ENCODE data around the gene ARHGAP24.
"Not testable (repeated sequence)": the region's sequence is repeated elsewhere in the genome, so short reads cannot be mapped to it uniquely, and the experiment has no call there.

Gene ARHGAP24

GRCh38 chr4:85901500-85901899 is 426.6 kb downstream of the ARHGAP24 start:
- FAIRE-seq (no peak), DNase-seq (ENCODE audit: low spot score) (no peak)

- not testable (repeated sequence) for DNase-seq (ENCODE audit: low spot score); FAIRE-seq
Observed at GRCh38 chr4:85902647-85903046, 427.7 kb downstream of the ARHGAP24 start.

GRCh38 chr4:85905761-85906160 is 430.8 kb downstream of the ARHGAP24 start:
- FAIRE-seq (no peak), DNase-seq (ENCODE audit: low spot score) (no peak)

GRCh38 chr4:85907001-85907400 is 432.1 kb downstream of the ARHGAP24 start:
- DNase-seq (ENCODE audit: low spot score) (no peak), FAIRE-seq (no peak)

- DNase-seq (ENCODE audit: low spot score): no peak
- no peak for FAIRE-seq
Observed at GRCh38 chr4:85909851-85910250, 434.9 kb downstream of the ARHGAP24 start.

- DNase-seq (ENCODE audit: low spot score): no peak
Observed at GRCh38 chr4:85910985-85911384, 436.0 kb downstream of the ARHGAP24 start.

GRCh38 chr4:85913931-85914694 is 439.2 kb downstream of the ARHGAP24 start:
- DNase-seq (ENCODE audit: low spot score) (no peak), FAIRE-seq (no peak)

More at GRCh38 chr4:85910985-85911384, 436.0 kb downstream of the ARHGAP24 start:
- FAIRE-seq: no peak

GRCh38 chr4:85915570-85915969 is 440.6 kb downstream of the ARHGAP24 start:
- not testable (repeated sequence) for DNase-seq (ENCODE audit: low spot score); FAIRE-seq

GRCh38 chr4:85919200-85919887 is 444.4 kb downstream of the ARHGAP24 start:
- DNase-seq (ENCODE audit: low spot score) (no peak), FAIRE-seq (no peak)

GRCh38 chr4:85925071-85925470 is 450.1 kb downstream of the ARHGAP24 start:
- DNase-seq (ENCODE audit: low spot score): no peak
- FAIRE-seq: no peak

GRCh38 chr4:85928775-85929591 is 454.0 kb downstream of the ARHGAP24 start:
- DNase-seq (ENCODE audit: low spot score): no peak
- peak; percentile 44 for FAIRE-seq

GRCh38 chr4:85929961-85930665 is 455.2 kb downstream of the ARHGAP24 start:
- DNase-seq (ENCODE audit: low spot score) (peak; percentile 23), FAIRE-seq (no peak)

GRCh38 chr4:85932500-85933290 is 457.7 kb downstream of the ARHGAP24 start:
- DNase-seq (ENCODE audit: low spot score) (no peak), FAIRE-seq (no peak)

GRCh38 chr4:85933291-85933640 is 458.3 kb downstream of the ARHGAP24 start:
- DNase-seq (ENCODE audit: low spot score) (no peak), FAIRE-seq (no peak)

- DNase-seq (ENCODE audit: low spot score): no peak
- no peak for FAIRE-seq
Observed at GRCh38 chr4:85937507-85937906, 462.6 kb downstream of the ARHGAP24 start.

- no peak for DNase-seq (ENCODE audit: low spot score)
- FAIRE-seq: no peak
Observed at GRCh38 chr4:85938062-85938461, 463.1 kb downstream of the ARHGAP24 start.

GRCh38 chr4:85938902-85939301 is 464.0 kb downstream of the ARHGAP24 start:
- FAIRE-seq: no peak
- DNase-seq (ENCODE audit: low spot score): no peak

- DNase-seq (ENCODE audit: low spot score): no peak
- FAIRE-seq: no peak
Observed at GRCh38 chr4:85939595-85939994, 464.6 kb downstream of the ARHGAP24 start.

- FAIRE-seq: no peak
- no peak for DNase-seq (ENCODE audit: low spot score)
Observed at GRCh38 chr4:85940151-85940550, 465.2 kb downstream of the ARHGAP24 start.

- FAIRE-seq: no peak
- no peak for DNase-seq (ENCODE audit: low spot score)
Observed at GRCh38 chr4:85942107-85942506, 467.2 kb downstream of the ARHGAP24 start.

- FAIRE-seq: no peak
- DNase-seq (ENCODE audit: low spot score): no peak
Observed at GRCh38 chr4:85946821-85947220, 471.9 kb downstream of the ARHGAP24 start.

Measured in urothelium cell line (cell line).